Measurements from ENCODE around the gene CCKAR. TPM values are rescaled to one million over a fixed set of nuclear protein-coding genes. Genes with fewer than 3 reads are reported as not detected.
"Not testable (repeated sequence)": the region's sequence is repeated elsewhere in the genome, so short reads cannot be mapped to it uniquely, and the experiment has no call there.

Gene CCKAR
- total and polyA plus RNA-seq, 5 experiments from 2014 or later: not detected

DNA sequence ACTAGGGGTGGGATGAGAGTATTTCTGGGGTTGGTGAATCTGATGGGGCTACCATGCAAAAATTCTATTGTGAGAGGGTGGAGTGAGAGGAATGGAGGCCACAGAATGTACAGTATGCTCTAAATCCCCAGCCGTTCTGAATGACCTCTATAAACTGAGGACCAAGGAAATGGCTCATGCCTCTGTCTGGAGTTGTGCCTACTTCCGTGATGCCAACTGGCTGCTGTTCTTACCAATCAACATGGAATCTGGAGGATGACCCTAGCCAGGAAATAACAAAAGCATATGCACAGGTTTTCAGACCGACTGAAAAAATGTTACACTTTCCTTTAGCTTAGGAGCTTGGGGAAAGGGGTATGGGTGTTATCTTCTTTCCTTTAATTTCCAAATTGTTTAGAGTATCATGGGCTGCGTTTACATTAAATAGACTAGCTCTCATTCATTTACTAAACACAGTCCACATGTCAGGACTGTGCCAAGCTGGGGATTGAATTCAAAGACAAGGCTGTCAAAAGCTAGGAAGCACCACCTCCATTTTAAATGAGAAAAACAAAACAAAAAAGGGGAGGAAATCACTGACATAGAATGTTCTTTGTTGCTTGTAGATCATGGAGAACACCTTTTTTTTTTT is 20.2 kb upstream of the CCKAR start:
- H3K4me3 Mint-ChIP-seq: no peak overlapping the region
- POLR2A ChIA-PET: no interaction called here

DNA sequence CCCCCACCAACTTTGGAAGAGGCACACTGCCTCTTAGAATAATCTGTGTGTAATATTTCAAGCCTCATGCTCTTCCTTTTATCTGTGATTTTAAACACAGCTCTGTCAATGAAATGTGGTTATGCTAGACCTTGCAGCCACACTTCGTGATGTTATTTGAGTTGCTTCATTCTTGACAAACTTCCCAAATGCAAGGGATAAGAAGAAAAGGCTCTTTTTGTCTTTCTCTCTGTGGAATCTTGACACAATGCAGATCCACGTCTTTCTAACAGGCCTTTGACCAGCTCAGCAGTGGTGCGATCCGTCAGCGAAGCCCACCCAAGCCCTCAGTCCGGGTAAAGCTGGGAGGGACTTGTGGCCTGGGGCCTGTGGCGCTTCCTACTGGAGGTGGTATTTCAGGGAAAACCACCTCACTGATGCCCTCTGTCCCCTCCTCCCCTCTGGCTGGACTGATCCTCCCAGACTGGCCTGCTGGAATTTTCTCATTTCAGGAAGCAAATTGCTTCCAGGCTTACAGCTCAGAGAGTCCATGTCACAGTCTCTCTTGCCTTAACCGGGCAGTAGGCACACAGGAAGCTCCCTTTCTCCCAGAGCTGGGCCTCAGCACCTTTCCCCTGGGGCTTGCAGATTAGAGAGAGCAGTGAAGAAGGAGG is 19.5 kb upstream of the CCKAR start:
- Mint-ChIP-seq H3K4me1 (no peaks in the 10 kb centered on the region), H3K27ac (no peak overlapping the region), H3K36me3 (no peaks in the 10 kb centered on the region), H3K27me3 (peaks cover 0 to 8% (median 3%) of the 10 kb centered on the region in 5 donors), H3K9me3 (peaks cover 0 to 1% (median 0%) of the 10 kb centered on the region in 9 donors), H3K4me3 (no peak overlapping the region)
- POLR2A ChIA-PET: no interaction called here
- ATAC-seq: no peak
- DNase-seq: no peak

More for the DNA sequence above, 20.2 kb upstream of the CCKAR start:
- H3K27ac Mint-ChIP-seq: no peak overlapping the region
- no peaks in the 10 kb centered on the region for H3K36me3 Mint-ChIP-seq
- peaks cover 0 to 1% (median 0%) of the 10 kb centered on the region in 9 donors for H3K9me3 Mint-ChIP-seq
- peaks cover 0 to 13% (median 9%) of the 10 kb centered on the region in 5 donors for H3K27me3 Mint-ChIP-seq
- ATAC-seq: no peak
- no peaks in the 10 kb centered on the region for H3K4me1 Mint-ChIP-seq
- no peak for DNase-seq

DNA sequence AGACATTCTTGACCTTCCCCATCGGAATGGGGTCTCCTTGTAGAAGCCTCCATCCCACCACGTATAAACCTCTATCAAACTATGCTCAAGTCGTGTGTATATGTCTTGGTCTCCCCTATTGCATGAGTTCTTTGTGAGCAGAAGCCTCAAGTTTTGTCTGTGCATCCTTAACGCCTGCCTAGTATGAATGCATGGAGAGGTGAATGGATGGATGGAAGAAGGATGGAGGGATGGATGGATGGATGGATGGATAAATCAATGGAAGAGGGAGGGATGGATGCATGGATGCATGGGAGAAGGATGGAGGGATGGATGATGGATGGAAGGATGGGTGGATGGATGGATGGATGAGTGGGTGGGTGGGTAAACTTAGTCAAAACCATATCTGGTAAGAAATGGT is 17.0 kb upstream of the CCKAR start:
- no peak for DNase-seq
- H3K4me3 Mint-ChIP-seq: no peak overlapping the region
- no peaks in the 10 kb centered on the region for H3K36me3 Mint-ChIP-seq
- no peaks in the 10 kb centered on the region for H3K4me1 Mint-ChIP-seq
- POLR2A ChIA-PET: no interaction called here
- H3K27me3 Mint-ChIP-seq: peaks cover 0 to 4% (median 2%) of the 10 kb centered on the region in 5 donors
- no peak for ATAC-seq
- peaks cover 0 to 1% (median 0%) of the 10 kb centered on the region in 9 donors for H3K9me3 Mint-ChIP-seq
- H3K27ac Mint-ChIP-seq: no peak overlapping the region

DNA sequence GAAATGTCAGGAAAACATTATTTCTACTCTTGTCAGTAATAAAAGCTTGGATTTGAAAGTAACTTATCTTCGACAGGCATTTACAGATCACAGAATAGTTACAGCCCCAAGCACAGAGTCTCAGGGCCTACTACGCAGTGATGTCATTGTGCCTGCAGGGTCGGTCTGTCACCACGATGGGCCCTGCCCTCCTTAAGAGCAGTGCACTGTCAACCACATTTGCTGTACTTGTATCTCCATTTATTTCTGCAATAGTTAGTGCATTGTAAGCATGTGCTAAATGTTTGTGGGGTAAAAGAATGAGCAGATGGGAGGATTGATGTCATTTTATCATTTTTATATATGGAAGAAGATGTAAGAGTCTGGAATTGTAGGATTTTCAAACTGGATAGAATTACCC is 13.6 kb upstream of the CCKAR start:
- no peak overlapping the region for H3K27ac Mint-ChIP-seq
- H3K4me1 Mint-ChIP-seq: no peaks in the 10 kb centered on the region
- H3K36me3 Mint-ChIP-seq: no peaks in the 10 kb centered on the region
- POLR2A ChIA-PET: no interaction called here
- DNase-seq (no peak), ATAC-seq (no peak)
- H3K27me3 Mint-ChIP-seq: peaks cover 0 to 11% (median 7%) of the 10 kb centered on the region in 5 donors
- peaks cover 0 to 4% (median 0%) of the 10 kb centered on the region in 9 donors for H3K9me3 Mint-ChIP-seq
- no peak overlapping the region for H3K4me3 Mint-ChIP-seq

DNA sequence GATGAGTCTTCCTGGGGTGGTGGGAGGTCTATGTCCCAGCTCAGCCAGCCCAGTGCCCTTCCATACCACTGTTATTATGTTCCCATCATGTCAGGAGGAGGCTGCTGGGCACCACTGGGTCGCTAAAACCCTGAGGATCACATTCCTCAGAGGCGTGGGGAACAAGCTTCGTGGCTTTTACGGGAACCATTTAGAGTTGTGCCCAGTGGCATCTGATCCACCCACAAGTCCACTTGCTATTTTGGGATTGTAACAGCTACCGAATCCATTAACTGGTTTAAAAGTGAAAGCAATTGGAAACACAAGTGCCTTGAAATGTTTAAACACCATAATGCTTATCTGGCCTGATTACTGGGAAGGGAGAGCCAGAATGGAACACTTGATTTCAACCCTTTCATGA is 13.1 kb upstream of the CCKAR start:
- Mint-ChIP-seq H3K27ac (no peak overlapping the region), H3K9me3 (peaks cover 0 to 4% (median 0%) of the 10 kb centered on the region in 9 donors), H3K36me3 (no peaks in the 10 kb centered on the region), H3K27me3 (peaks cover 0 to 12% (median 7%) of the 10 kb centered on the region in 5 donors), H3K4me3 (no peak overlapping the region), H3K4me1 (no peaks in the 10 kb centered on the region)
- no peak for ATAC-seq
- POLR2A ChIA-PET: no interaction called here
- DNase-seq: no peak

DNA sequence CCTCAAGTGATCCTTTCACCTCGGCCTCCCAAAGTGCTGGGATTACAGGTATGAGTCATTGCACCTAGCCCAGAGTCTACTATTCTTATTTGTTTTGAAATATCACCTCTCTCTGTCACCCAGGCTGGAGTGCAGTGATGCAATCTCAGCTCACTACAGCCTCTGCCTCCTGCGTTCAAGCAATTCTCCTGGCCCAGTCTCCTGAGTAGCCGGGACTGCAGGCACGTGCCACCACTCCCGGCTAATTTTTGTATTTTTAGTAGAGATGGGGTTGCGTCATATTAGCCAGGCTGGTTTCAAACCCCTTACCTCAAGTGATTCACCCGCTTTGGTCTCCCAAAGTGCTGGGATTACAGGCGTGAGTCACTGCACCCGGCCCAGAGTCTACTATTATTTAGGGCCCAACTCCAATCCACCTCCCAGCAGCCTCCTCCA is 10.3 kb upstream of the CCKAR start:
- POLR2A ChIA-PET, H3K4me3 Mint-ChIP-seq, H3K4me1 Mint-ChIP-seq, H3K36me3 Mint-ChIP-seq, H3K9me3 Mint-ChIP-seq, ATAC-seq, H3K27ac Mint-ChIP-seq, DNase-seq: not testable (repeated sequence)
- H3K27me3 Mint-ChIP-seq: peaks cover 6 to 14% (median 12%) of the 10 kb centered on the region in 5 donors

DNA sequence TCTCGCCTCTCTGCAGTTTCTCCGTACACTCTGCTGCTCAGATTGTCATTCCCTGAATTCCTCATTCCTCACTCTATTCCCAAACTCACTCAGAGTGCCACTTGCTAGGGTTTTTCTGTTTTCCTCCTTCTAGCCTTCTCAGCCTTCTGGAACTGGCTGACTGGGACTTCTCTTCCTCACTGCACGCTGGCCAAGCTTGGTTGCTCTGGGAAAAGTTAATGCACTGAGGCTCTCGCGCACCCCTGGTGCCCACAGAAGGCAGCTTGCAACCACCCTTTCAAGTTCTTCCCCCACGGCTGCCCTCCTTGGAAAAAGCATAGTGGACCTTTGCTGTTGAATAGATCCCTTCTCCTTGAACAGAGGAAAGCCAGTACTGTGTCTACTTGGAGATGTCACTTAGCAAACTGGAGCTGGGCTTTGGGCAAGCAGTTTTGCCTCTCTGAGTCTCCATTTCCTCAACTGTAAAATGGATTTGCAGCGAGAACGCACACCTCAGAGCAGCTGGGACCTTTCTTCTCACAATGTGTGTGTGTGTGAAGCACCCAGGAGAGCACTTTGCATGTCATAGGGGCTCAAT is 6.0 kb upstream of the CCKAR start:
- Mint-ChIP-seq H3K27me3 (peaks cover 6 to 33% (median 16%) of the 10 kb centered on the region in 5 donors), H3K27ac (no peak overlapping the region), H3K4me3 (no peak overlapping the region), H3K36me3 (no peaks in the 10 kb centered on the region), H3K4me1 (no peaks in the 10 kb centered on the region), H3K9me3 (peaks cover 0 to 10% (median 0%) of the 10 kb centered on the region in 9 donors)
- no peak for DNase-seq
- no peak for ATAC-seq
- POLR2A ChIA-PET: no interaction called here

DNA sequence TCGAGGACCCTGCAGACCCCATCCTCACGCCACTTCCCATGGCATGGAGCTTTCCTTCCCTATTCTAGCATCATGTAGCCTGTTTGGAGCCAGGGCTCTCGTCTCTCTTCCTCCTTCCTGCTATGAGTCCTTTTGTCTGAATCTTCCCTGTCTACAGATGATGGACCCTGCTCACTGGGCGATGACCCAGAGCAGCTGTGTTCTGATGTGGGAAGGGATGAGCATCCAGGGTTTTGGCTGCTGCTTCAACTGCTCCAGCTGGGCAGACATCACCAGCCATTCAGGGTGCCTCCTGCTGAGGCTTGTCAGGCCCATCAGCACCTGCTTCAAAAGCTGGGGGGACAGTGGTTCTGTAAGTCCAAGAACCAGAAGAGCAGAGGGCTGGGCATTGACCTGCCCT is 3.2 kb upstream of the CCKAR start:
- Mint-ChIP-seq H3K4me1 (no peaks in the 10 kb centered on the region), H3K9me3 (peaks cover 0 to 6% (median 0%) of the 10 kb centered on the region in 9 donors), H3K27ac (no peak overlapping the region), H3K27me3 (peaks cover 2 to 43% (median 16%) of the 10 kb centered on the region in 5 donors), H3K36me3 (no peaks in the 10 kb centered on the region), H3K4me3 (no peak overlapping the region)
- ATAC-seq (no peak), DNase-seq (no peak)
- POLR2A ChIA-PET: no interaction called here

DNA sequence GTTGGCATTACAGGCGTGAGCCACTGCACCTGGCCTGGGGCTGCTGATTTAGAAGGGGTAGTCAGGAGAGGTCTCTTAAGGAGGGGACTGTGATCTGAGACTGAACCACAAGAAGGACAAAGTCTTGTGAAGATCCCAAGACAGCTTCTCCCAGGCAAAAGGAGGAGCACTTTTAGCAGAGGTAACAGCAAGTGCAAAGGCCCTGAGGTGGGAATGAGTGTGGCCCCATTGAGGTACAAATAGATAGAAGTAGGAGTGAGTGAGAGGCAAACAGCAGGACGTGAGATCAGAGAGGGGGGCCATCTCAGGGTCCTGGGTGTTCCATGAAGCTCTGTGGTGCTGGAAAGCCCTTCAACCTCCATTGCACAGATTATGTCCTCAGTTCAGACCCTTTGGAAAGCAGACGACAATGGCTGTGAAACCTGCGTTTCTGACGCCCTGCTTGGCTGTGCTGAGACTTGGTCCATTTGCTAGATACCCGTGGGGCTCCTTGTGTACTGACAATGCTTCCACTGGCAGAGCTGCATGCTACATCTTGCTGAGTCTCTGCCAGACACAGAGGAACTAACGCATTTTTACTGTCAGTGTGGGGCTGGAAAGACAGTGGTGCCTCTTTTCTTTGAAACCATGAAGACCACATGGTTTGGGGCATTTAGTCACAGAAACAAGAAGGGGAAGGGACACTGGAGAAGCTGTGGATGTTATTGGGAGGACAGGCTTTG is 1.3 kb upstream of the CCKAR start:
- DNase-seq (no peak), ATAC-seq (no peak)
- Mint-ChIP-seq H3K4me1 (no peaks in the 10 kb centered on the region), H3K36me3 (no peaks in the 10 kb centered on the region), H3K9me3 (peaks cover 0 to 6% (median 0%) of the 10 kb centered on the region in 9 donors), H3K27ac (peak overlapping the region in 1 of 10 donors; percentile 29), H3K27me3 (peaks cover 2 to 42% (median 16%) of the 10 kb centered on the region in 5 donors), H3K4me3 (no peak overlapping the region)
- POLR2A ChIA-PET: no interaction called here

DNA sequence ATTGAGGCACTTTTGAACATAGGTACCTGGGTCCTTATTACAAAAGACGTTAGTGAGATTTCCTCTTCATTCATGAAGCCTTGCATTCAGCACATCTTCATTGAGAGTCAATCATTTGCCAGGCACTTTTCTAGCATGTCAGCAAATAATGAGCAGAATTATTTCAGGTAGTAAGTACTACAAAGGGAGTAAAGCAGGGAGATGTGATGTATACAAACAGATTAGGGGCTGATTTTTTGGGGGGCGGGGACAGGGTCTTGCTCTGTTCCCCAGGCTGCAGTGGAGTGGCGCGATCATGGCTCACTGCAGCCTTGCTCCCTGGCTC is 638 bp upstream of the CCKAR start:
- no peak for DNase-seq
- Mint-ChIP-seq H3K4me3 (no peak overlapping the region), H3K4me1 (no peaks in the 10 kb centered on the region), H3K27me3 (peaks cover 2 to 36% (median 12%) of the 10 kb centered on the region in 5 donors), H3K27ac (no peak overlapping the region), H3K36me3 (no peaks in the 10 kb centered on the region), H3K9me3 (peaks cover 0 to 6% (median 0%) of the 10 kb centered on the region in 9 donors)
- POLR2A ChIA-PET: no interaction called here
- ATAC-seq: no peak

DNA sequence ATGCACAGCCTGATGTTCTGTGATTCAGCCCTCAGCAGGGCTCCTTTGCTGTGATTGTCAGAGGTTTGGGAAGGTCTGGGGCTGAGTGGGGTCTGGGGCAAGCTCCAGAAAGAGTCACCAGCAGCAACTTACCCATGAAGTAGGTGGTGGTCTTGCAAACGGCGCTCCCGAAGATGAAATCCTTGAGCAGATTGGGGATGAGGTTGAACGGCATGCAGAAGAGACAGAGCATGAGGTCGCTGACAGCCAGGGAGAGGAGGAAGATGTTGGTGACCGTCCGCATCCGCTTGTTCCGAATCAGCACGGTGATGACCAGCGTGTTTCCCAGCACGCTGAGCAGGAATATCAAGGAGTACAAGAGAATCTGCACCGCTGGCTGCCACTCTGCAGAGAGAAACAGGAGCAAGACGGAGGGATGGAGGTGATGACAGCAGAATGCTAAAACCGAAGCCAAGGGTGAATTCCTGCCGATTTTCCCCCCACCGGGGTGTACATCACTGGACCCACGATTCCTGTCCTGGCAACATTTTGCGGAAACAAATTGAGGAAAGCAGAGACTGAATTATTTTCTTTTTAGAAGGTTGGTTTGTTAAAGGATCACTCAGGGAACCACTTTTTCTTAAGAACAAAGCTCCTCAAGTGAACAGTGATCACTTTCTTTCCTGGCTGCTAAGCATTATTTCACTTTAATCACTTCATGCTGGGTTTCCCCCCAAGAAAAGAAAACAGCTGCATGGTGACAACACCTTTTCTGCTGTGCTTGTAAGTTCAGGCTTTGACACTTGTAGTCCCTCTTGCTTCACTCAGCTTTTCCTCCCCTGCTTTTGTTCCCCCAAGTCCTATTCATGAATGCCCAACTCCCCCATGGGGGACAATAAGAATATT is 941 bp downstream of the CCKAR start:
- Mint-ChIP-seq H3K36me3 (no peaks in the 10 kb centered on the region), H3K27me3 (peaks cover 0 to 26% (median 9%) of the 10 kb centered on the region in 5 donors), H3K27ac (no peak overlapping the region), H3K9me3 (no peaks in the 10 kb centered on the region), H3K4me1 (no peaks in the 10 kb centered on the region), H3K4me3 (no peak overlapping the region)
- DNase-seq: no peak
- POLR2A ChIA-PET: no interaction called here
- ATAC-seq: no peak

DNA sequence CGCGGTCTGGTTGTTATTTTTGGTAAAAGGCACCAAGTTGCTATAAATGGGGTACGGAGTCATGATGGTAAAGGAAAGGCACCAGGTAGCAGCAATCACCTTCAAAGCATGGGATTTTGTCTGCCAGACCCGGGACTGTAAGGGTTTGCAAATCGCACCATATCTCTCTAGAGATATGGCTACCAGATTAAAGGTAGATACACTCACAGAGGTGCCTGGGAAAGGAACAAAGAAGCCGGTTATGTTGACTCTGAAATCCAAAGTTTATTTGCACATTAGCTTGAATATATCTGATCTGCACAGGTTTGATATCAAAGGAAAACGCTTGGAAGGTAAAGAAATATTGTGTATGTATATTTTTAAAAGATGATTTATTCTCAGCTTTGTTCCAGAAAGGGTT is 4.6 kb downstream of the CCKAR start:
- H3K4me1 Mint-ChIP-seq: no peaks in the 10 kb centered on the region
- POLR2A ChIA-PET: no interaction called here
- DNase-seq (no peak), ATAC-seq (no peak)
- no peak overlapping the region for H3K27ac Mint-ChIP-seq
- H3K36me3 Mint-ChIP-seq: no peaks in the 10 kb centered on the region
- H3K9me3 Mint-ChIP-seq: no peaks in the 10 kb centered on the region
- H3K4me3 Mint-ChIP-seq: no peak overlapping the region
- peaks cover 0 to 15% (median 7%) of the 10 kb centered on the region in 5 donors for H3K27me3 Mint-ChIP-seq

Data from naive thymus-derived CD8-positive, alpha-beta T cell (primary cell).